Kidney (tissue), 14 donors: ENCODE measurements around the gene MICAL2. TPM values are rescaled to one million over a fixed set of nuclear protein-coding genes. Genes with fewer than 3 reads are reported as not detected.

ENCODE experiments used
- DNase-seq, 5 donors: peaks; one replicate each; pipeline ENCODE4 v3.0.0-alpha.2; 2013 to 2020
- FAIRE-seq: peaks from 2 replicates; lab custom pipeline; 2012; peaks lifted over from hg19 to GRCh38; lab: Jason Lieb, UNC
- H3K27ac ChIP-seq, 2 donors: one replicate each; pipeline ENCODE4 v1.7.0; 2013; ENCODE audit warnings: low read depth in 2 of 2, low read length in 2 of 2, inconsistent platforms in 1 of 2
- H3K27me3 ChIP-seq: one replicate; pipeline ENCODE4 v1.7.1; 2013; ENCODE audit warnings: low read length, inconsistent platforms; ENCODE audit not compliant: control insufficient read depth, insufficient read depth
- H3K36me3 ChIP-seq, 3 donors: one replicate each; pipeline versions ENCODE4 v1.7.0 to v1.7.1; 2013; ENCODE audit warnings: low read length in 3 of 3, control low read depth in 1 of 3, inconsistent platforms in 1 of 3; ENCODE audit not compliant: insufficient read depth in 3 of 3, control insufficient read depth in 2 of 3
- H3K4me1 ChIP-seq, 3 donors: one replicate each; pipeline versions ENCODE4 v1.7.0 to v1.7.1; 2013; ENCODE audit warnings: low read length in 3 of 3, inconsistent platforms in 1 of 3, low read depth in 1 of 3; ENCODE audit not compliant: control insufficient read depth in 2 of 3, insufficient read depth in 2 of 3
- H3K4me3 ChIP-seq, 3 donors: one replicate each; pipeline versions ENCODE4 v1.7.0 to v1.8.1; 2013; ENCODE audit warnings: low read length in 3 of 3, control low read depth in 1 of 3, inconsistent platforms in 1 of 3
- H3K9ac ChIP-seq, 3 donors: one replicate each; pipeline versions ENCODE4 v1.7.0 to v1.7.1; 2013; ENCODE audit warnings: low read length in 3 of 3, control low read depth in 1 of 3, inconsistent platforms in 1 of 3
- H3K9me3 ChIP-seq, 3 donors: one replicate each; pipeline versions ENCODE4 v1.7.0 to v1.7.1; 2013; ENCODE audit warnings: low read length in 3 of 3, control low read depth in 1 of 3, inconsistent platforms in 1 of 3; ENCODE audit not compliant: control insufficient read depth in 2 of 3, insufficient read depth in 1 of 3
- CTCF ChIP-seq: IDR thresholded peaks from 3 replicates; pipeline ENCODE4 v1.5.1; 2012; ENCODE audit warnings: mild to moderate bottlenecking, moderate library complexity, borderline replicate concordance; ENCODE audit not compliant: insufficient read depth; ENCODE audit errors: extremely low read depth
- intact Hi-C: fragments of 100-400 bp; cut with DNase I; formaldehyde crosslinking; loops from one replicate; pipeline ENCODE4 v1.11.1; 2022
- polyA plus RNA-seq: library from polyadenylated mRNA; stranded (reverse); fragments of 350-450 nt; fragmentation: Illumina TruSeq; extraction: RNeasy Lipid Tissue Mini Kit (QIAGEN cat#74804); gene quantifications from one replicate; pipeline ENCODE4 v1.2.3, GENCODE V29; 2014; ENCODE audit warnings: low read depth, low replicate concordance; ENCODE audit not compliant: insufficient read depth
- total RNA-seq: library from RNA; stranded (reverse); fragmentation: NEBNext Ultra II Directional; extraction: Animal tissue kit (Norgen Biotek cat#: 25700); gene quantifications from one replicate; pipeline ENCODE4 v1.2.1, GENCODE V29; 2021
- donor health status: control.
- donor health status: control.
- donor health status: control.
- donor health status: control.
- donor health status: control.
- donor health status: DM: yes; HTN: yes; CAD: no.
- donor health status: Normal renal cell carcinoma (clear cell type).

The MICAL2 gene
- total and polyA plus RNA-seq, 2 donors from 2014 or later, result 7.8 to 64.5 TPM

DNA sequence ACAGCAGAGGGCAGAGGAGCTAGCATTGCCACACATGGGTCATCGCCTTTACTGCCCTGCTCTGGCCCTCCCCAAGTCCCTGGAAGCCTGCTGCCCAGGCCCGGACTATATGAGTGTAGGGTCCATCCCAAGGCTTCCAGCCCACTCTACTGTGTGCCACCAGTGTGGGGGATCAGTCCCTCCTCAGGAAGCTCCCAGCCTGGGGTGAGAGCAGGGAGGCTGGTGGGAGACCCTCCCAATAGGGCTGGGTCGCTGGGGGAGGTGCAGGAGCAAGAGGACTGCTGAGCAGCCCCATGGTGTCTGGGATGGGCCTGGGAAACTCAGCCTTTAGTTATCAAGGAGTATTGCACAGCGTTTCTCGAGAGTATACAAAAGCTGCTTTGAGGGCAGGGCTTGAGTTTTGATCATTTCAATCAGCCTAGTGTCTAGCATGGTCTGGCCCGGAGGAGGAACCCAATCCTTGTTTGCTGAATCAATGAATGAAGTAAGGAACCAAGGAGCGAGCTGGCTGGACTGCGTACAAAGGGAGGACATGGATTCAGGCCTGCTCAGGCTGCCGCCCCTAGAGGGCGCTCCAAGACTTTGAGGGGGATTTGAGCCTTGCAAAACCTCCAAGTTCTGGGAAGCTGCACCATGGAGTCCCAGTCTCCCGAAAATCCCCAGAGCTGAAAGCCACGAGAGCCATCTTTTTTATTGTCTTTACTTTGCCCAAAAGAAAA lies 178.0 kb downstream of the MICAL2 start:
- no peak for FAIRE-seq
- no peaks in the 10 kb centered on the region for H3K36me3 ChIP-seq
- peak; percentile 90 to 93 (median 92) for DNase-seq
- peak; percentile 80 for TF ChIP-seq CTCF
- no peaks in the 10 kb centered on the region for H3K4me1 ChIP-seq
- H3K27ac ChIP-seq, result no peak overlapping the region
- H3K27me3 ChIP-seq, result no peaks in the 10 kb centered on the region
- intact Hi-C loops, result no loop called here
- no peak overlapping the region for H3K4me3 ChIP-seq
- no peak overlapping the region for H3K9ac ChIP-seq
- no peaks in the 10 kb centered on the region for H3K9me3 ChIP-seq

GRCh38 chr11:12288931-12289666 lies 178.7 kb downstream of the MICAL2 start:
- no peak for TF ChIP-seq CTCF
- no peak for FAIRE-seq

DNA sequence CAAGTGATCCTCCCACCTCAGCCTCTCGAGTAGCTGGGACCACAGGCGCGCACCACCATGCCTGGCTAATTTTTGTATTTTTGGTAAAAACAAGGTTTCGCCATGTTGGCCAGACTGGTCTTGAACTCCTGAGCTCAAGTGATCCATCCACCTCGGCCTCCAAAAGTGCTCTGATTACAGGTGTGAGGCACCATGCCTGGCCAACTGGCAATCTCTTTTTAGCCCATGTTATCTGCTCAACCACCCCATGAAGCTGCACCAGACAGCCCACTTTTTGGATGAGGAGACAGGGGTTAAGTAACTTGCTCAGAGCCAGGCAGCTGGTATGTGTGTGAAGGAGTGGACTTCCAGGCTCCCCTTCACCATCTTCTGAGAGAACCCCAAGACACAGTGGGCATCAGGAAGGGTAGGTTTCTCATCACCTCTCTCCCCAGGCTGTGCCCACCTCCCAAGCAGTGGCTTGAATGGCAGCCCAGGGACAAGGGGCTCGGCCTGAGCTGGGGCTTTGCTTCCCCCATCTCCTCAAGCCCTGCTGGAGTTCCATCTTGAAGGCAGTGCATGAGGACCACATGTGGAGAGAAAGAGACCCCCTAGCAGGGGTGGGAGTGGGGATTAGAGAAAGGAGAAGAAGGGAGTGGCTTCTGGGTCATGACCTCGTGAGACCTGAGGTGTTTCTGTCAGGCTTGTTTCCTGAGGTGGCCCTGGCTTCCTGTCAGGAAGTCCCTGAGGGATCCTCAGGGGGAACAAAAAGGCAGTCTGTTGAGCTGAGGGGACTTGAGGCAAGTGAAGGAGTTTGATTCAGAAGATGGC lies 179.5 kb downstream of the MICAL2 start:
- Histone ChIP-seq H3K9me3 (no peaks in the 10 kb centered on the region), H3K9ac (no peak overlapping the region), H3K27ac (no peak overlapping the region), H3K27me3 (no peaks in the 10 kb centered on the region), H3K36me3 (no peaks in the 10 kb centered on the region), H3K4me3 (no peak overlapping the region), H3K4me1 (no peaks in the 10 kb centered on the region)
- FAIRE-seq, result no peak
- peak in 1 of 5 donors; percentile 46 for DNase-seq
- no peak for TF ChIP-seq CTCF
- intact Hi-C loops, result no loop called here

More at GRCh38 chr11:12288931-12289666, 178.7 kb downstream of the MICAL2 start:
- intact Hi-C loops, result no loop called here
- Histone ChIP-seq H3K36me3 (no peaks in the 10 kb centered on the region), H3K27ac (no peak overlapping the region), H3K9me3 (no peaks in the 10 kb centered on the region), H3K4me1 (no peaks in the 10 kb centered on the region), H3K9ac (no peak overlapping the region), H3K4me3 (no peak overlapping the region), H3K27me3 (no peaks in the 10 kb centered on the region)
- peak in 1 of 5 donors; percentile 66 for DNase-seq
